ENCODE data around the gene CDH12. TPM values are rescaled to one million over a fixed set of nuclear protein-coding genes. Genes with fewer than 3 reads are reported as not detected.

CDH12 gene
- total RNA-seq, 1 donor from 2014 or later = 0.11 TPM

DNA sequence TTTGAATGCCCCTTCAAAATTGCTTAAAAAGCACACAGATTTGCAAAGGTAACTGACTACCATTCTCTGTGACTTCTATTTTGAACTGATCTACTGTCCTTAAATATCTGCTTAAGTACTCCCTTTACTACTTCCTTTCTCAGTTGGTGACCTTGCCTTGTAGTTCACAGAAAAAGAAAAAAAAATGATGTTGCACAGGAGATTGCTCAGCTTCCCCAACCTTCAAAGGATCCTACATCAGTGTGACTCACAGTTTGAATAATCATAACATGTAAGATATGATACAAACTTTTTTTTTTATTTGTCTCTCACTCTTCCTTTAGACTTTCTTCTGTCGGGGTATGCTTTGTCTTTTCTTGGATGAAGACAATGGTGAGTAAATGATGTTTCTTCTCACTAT is 1029.6 kb downstream of the CDH12 start:
- DNase-seq (ENCODE audit: low spot score in 2 of 2) = no peak
- H3K9me3 ChIP-seq = no peaks in the 10 kb centered on the region
- no peak overlapping the region for H3K4me3 ChIP-seq
- H3K27ac ChIP-seq = no peak overlapping the region
- intact Hi-C loops (cut with DNase I) = no loop called here
- no peaks in the 10 kb centered on the region for H3K27me3 ChIP-seq
- no peaks in the 10 kb centered on the region for H3K36me3 ChIP-seq
- TF ChIP-seq, protein P1, sequence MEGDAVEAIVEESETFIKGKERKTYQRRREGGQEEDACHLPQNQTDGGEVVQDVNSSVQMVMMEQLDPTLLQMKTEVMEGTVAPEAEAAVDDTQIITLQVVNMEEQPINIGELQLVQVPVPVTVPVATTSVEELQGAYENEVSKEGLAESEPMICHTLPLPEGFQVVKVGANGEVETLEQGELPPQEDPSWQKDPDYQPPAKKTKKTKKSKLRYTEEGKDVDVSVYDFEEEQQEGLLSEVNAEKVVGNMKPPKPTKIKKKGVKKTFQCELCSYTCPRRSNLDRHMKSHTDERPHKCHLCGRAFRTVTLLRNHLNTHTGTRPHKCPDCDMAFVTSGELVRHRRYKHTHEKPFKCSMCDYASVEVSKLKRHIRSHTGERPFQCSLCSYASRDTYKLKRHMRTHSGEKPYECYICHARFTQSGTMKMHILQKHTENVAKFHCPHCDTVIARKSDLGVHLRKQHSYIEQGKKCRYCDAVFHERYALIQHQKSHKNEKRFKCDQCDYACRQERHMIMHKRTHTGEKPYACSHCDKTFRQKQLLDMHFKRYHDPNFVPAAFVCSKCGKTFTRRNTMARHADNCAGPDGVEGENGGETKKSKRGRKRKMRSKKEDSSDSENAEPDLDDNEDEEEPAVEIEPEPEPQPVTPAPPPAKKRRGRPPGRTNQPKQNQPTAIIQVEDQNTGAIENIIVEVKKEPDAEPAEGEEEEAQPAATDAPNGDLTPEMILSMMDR (IDR thresholded peaks at IDR 0.05) = no peak
- no peaks in the 10 kb centered on the region for H3K4me1 ChIP-seq

DNA sequence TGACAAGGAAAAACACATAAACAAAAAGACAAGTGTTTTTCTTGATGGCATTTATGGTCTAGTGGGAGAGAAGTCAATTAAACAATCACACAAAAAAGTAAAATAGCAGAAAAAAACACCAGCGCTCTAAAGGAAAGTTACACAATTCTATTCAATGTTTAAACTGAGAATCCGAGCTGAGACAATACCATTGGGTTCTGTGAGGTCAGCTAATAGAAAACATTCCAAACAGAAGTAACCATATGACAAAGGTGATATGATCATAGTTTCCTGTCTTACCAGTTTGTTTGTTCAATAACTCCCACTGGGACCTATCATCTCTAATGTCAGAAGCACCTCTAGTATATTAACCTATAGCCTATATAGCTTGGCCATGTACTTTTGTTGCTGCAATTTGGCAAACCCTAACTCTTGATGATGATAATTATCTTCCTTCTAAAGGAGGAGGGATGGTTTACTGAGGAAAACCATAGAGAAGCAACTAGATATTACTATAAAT is 1030.0 kb downstream of the CDH12 start:
- no peak for DNase-seq (ENCODE audit: low spot score in 2 of 2)
- Histone ChIP-seq H3K27ac (no peak overlapping the region), H3K9me3 (no peaks in the 10 kb centered on the region), H3K4me1 (no peaks in the 10 kb centered on the region), H3K36me3 (no peaks in the 10 kb centered on the region), H3K27me3 (no peaks in the 10 kb centered on the region), H3K4me3 (no peak overlapping the region)
- intact Hi-C loops (cut with DNase I) = no loop called here
- TF ChIP-seq, protein P1 (IDR thresholded peaks at IDR 0.05) = no peak

DNA sequence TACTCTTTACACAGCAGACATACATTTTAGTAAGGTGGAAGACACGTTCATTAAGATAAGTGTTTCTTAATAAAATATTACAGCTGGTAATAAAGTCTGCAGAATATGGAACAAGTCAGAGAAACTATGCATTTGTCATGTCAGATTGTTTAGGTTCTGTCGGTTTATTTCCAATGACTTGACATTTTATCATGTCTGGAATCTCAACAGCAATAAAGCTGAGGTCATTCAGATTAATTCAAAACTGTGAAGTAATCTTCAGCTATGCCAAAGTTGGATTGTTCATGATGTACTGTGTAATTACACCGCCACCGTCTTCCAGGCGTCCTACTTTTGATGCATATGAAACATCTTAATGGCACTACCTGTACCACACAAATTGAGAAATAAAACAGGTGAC is 1032.6 kb downstream of the CDH12 start:
- no peak for DNase-seq (ENCODE audit: low spot score in 2 of 2)
- H3K27me3 ChIP-seq = no peaks in the 10 kb centered on the region
- TF ChIP-seq, protein P1 (IDR thresholded peaks at IDR 0.05) = no peak
- no peak overlapping the region for H3K4me3 ChIP-seq
- intact Hi-C loops (cut with DNase I) = no loop called here
- no peaks in the 10 kb centered on the region for H3K9me3 ChIP-seq
- H3K4me1 ChIP-seq = no peaks in the 10 kb centered on the region
- H3K36me3 ChIP-seq = no peaks in the 10 kb centered on the region
- no peak overlapping the region for H3K27ac ChIP-seq

DNA sequence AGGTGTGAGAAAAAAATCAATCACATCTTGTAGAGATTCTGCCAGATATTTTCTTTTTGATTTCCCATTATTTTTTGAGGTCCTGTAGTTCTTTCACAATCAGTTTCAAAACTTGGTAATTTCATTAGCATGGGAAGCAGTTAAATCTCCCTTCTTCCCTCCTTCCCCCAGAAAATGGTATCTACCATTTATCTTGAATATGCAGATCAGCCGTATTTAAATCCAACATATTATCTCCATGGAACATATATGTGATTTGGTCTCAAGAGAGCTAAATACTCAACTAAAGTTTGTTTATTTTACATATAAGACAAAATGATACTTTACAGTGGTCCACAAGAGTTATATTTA is 1034.8 kb downstream of the CDH12 start:
- intact Hi-C loops (cut with DNase I) = no loop called here
- no peak for DNase-seq (ENCODE audit: low spot score in 2 of 2)
- Histone ChIP-seq H3K9me3 (no peaks in the 10 kb centered on the region), H3K4me1 (no peaks in the 10 kb centered on the region), H3K27me3 (no peaks in the 10 kb centered on the region), H3K36me3 (no peaks in the 10 kb centered on the region), H3K4me3 (peak overlapping the region in 1 of 2 donors; percentile 24), H3K27ac (no peak overlapping the region)
- TF ChIP-seq, protein P1 (IDR thresholded peaks at IDR 0.05) = no peak

DNA sequence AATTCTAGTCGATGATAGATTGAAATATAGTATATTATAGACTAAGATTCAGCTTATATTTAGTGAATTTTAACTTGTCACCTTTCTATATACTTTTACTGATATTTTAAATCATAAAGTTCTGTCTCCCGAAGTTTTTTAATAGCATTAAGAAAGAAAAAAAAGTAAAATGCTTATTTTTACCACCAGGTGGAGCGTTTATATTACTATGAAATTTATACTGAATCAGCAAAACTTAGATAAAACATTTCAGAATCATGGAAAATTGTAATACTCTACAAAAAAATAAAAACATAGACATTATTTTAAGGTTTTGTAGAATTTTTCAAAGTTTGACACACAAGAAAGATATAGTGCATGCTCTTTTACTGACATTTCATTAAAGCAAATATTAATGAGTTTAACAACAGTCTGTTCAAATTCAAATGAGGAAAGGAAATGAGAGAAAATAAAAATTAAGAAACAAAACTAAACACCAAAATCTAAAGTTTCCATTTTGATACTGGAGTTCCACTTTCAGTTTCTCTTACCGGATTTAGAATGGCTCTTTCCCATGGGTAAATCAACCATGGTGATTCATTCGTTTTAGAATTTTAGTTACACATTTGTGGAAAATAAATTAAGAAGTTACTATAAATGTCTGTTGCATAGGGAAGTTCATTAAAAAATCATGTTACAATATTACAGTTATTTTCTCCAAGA is 1035.3 kb downstream of the CDH12 start:
- H3K27ac ChIP-seq = no peak overlapping the region
- intact Hi-C loops (cut with DNase I) = no loop called here
- H3K9me3 ChIP-seq = no peaks in the 10 kb centered on the region
- DNase-seq (ENCODE audit: low spot score in 2 of 2) = no peak
- H3K4me3 ChIP-seq = peak overlapping the region in 1 of 2 donors; percentile 24
- H3K27me3 ChIP-seq = no peaks in the 10 kb centered on the region
- no peaks in the 10 kb centered on the region for H3K4me1 ChIP-seq
- H3K36me3 ChIP-seq = no peaks in the 10 kb centered on the region
- TF ChIP-seq, protein P1 (IDR thresholded peaks at IDR 0.05) = peak in 1 of 3 experiments; percentile 30

All from ascending aorta (tissue), 2 donors.